Activated B cell treated with CpG ODN at 0.5 μM for 24 hours (primary cell): ENCODE data around the gene KIAA0040. TPM values are rescaled to one million over a fixed set of nuclear protein-coding genes. Genes with fewer than 3 reads are reported as not detected.

Experiments
- ATAC-seq: fragments of 200-7000 bp; cut with Tn5 transposase; one replicate; pipeline ENCODE4 v1.10.0; 2021; ENCODE audit warnings: low read depth, mild to moderate bottlenecking, moderate library complexity
- CTCF ChIA-PET: fragments of 350-600 bp; sonication (Branson Sonifier 250); formaldehyde crosslinking; loops from one replicate; lab custom pipeline; 2021; ENCODE audit warnings: antibody characterized with exemption; lab: Charles Lee
- POLR2A ChIA-PET: fragments of 350-600 bp; sonication (Branson Sonifier 250); formaldehyde crosslinking; loops from one replicate; lab custom pipeline; 2021; ENCODE audit warnings: antibody characterized with exemption; lab: Charles Lee
- DNase-seq: peaks from one replicate; pipeline ENCODE4 v3.0.0; 2022
- H3K27ac Mint-ChIP-seq: one replicate; pipeline ENCODE4 v1.8.0; 2020; ENCODE audit warnings: mixed read lengths
- H3K27me3 Mint-ChIP-seq: one replicate; pipeline ENCODE4 v1.8.0; 2021; ENCODE audit warnings: mixed read lengths
- H3K36me3 Mint-ChIP-seq: one replicate; pipeline ENCODE4 v1.8.0; 2021; ENCODE audit warnings: low read depth, mixed read lengths
- H3K4me1 Mint-ChIP-seq: one replicate; pipeline ENCODE4 v1.8.0; 2021; ENCODE audit warnings: mixed read lengths
- H3K4me3 Mint-ChIP-seq: one replicate; pipeline ENCODE4 v1.8.0; 2020; ENCODE audit warnings: mild to moderate bottlenecking, mixed read lengths
- H3K9me3 Mint-ChIP-seq: one replicate; pipeline ENCODE4 v1.8.0; 2020; ENCODE audit warnings: mixed read lengths
- CTCF ChIP-seq: fragments of 200-600 bp; IDR thresholded peaks from one replicate; pipeline ENCODE4 v1.8.0; 2022; ENCODE audit warnings: antibody characterized with exemption, mild to moderate bottlenecking
- intact Hi-C: fragments of 100-400 bp; cut with micrococcal nuclease; formaldehyde crosslinking; loops from one replicate; pipeline ENCODE4 v1.15.1; 2024
- total RNA-seq: library from RNA; stranded (reverse); gene quantifications from 2 replicates; pipeline ENCODE4 v1.2.3, GENCODE V29; 2022

KIAA0040 gene
- total RNA-seq, 1 donor from 2014 or later = 57.2 TPM

GRCh38 chr1:175195281-175195680 lies 2.7 kb upstream of the KIAA0040 start:
- Mint-ChIP-seq H3K9me3 (no peaks in the 10 kb centered on the region), H3K27me3 (no peaks in the 10 kb centered on the region), H3K36me3 (peaks cover 16% of the 10 kb centered on the region), H3K27ac (peak overlapping the region; percentile 81), H3K4me3 (peak overlapping the region; percentile 29), H3K4me1 (peaks cover 85% of the 10 kb centered on the region)
- CTCF ChIA-PET = interaction anchor here (1.1 to 4.0 kb wide), 4 partner anchors 9 to 124 kb away, joined by 3 to 18 read pairs (median 5); no protein-coding TSS in a partner anchor
- no peak for DNase-seq
- intact Hi-C loops = loop anchor here (1.0 kb wide), 1 partner anchor 9 kb away; no protein-coding TSS in a partner anchor
- POLR2A ChIA-PET = interaction anchor here (0.6 to 6.7 kb wide), 13 partner anchors 9 to 196 kb away, joined by 3 to 64 read pairs (median 6); partner anchors contain the start of genes CACYBP and MRPS14
- ATAC-seq = peak; percentile 28
- TF ChIP-seq CTCF = no peak

- intact Hi-C loops = loop anchor here (2.0 to 5.0 kb wide), 2 partner anchors 39 to 1014 kb away; partner anchors contain the start of gene COP1
- H3K27me3 Mint-ChIP-seq = no peaks in the 10 kb centered on the region
- H3K27ac Mint-ChIP-seq = peak overlapping the region; percentile 97
- no peaks in the 10 kb centered on the region for H3K9me3 Mint-ChIP-seq
- ATAC-seq (no peak), DNase-seq (no peak)
- H3K4me1 Mint-ChIP-seq = peaks cover 92% of the 10 kb centered on the region
- peak overlapping the region; percentile 99 for H3K4me3 Mint-ChIP-seq
- POLR2A ChIA-PET = interaction anchor here (0.7 to 6.7 kb wide), 8 partner anchors 10 to 1036 kb away, joined by 3 to 64 read pairs (median 6); no protein-coding TSS in a partner anchor
- no peak for TF ChIP-seq CTCF
- CTCF ChIA-PET = interaction anchor here (1.2 to 4.0 kb wide), 3 partner anchors 39 to 126 kb away, joined by 4 to 18 read pairs (median 5); no protein-coding TSS in a partner anchor
- peaks cover 27% of the 10 kb centered on the region for H3K36me3 Mint-ChIP-seq
These were observed 943 bp upstream of the KIAA0040 start for GRCh38 chr1:175193527-175193910.

- ATAC-seq = peak; percentile 20
- Mint-ChIP-seq H3K9me3 (no peaks in the 10 kb centered on the region), H3K27ac (peak overlapping the region; percentile 97), H3K36me3 (peaks cover 39% of the 10 kb centered on the region), H3K27me3 (no peaks in the 10 kb centered on the region), H3K4me3 (peak overlapping the region; percentile 99), H3K4me1 (peaks cover 92% of the 10 kb centered on the region)
- DNase-seq = no peak
- ChIA-PET POLR2A (interaction anchor here (1.1 to 6.7 kb wide), 9 partner anchors 9 to 82 kb away, joined by 3 to 64 read pairs (median 6); no protein-coding TSS in a partner anchor), CTCF (interaction anchor here (0.9 to 1.4 kb wide), 7 partner anchors 9 to 127 kb away, joined by 3 to 14 read pairs (median 5); no protein-coding TSS in a partner anchor)
- intact Hi-C loops = loop anchor here (1.0 to 5.0 kb wide), 3 partner anchors 17 to 1015 kb away; partner anchors contain the start of gene COP1
- TF ChIP-seq CTCF = no peak
These were observed 406 bp downstream of the KIAA0040 start for GRCh38 chr1:175192111-175192629.

GRCh38 chr1:175191659-175192058 lies 917 bp downstream of the KIAA0040 start:
- Mint-ChIP-seq H3K4me1 (peaks cover 92% of the 10 kb centered on the region), H3K9me3 (no peaks in the 10 kb centered on the region), H3K4me3 (peak overlapping the region; percentile 99), H3K36me3 (peaks cover 44% of the 10 kb centered on the region), H3K27me3 (no peaks in the 10 kb centered on the region), H3K27ac (peak overlapping the region; percentile 97)
- intact Hi-C loops = loop anchor here (1.0 to 5.0 kb wide), 3 partner anchors 18 to 1016 kb away; partner anchors contain the start of gene COP1
- POLR2A ChIA-PET = interaction anchor here (1.0 to 6.7 kb wide), 10 partner anchors 9 to 127 kb away, joined by 3 to 64 read pairs (median 6); no protein-coding TSS in a partner anchor
- TF ChIP-seq CTCF = no peak
- DNase-seq (no peak), ATAC-seq (peak; percentile 23)
- CTCF ChIA-PET = interaction anchor here (0.9 to 1.4 kb wide), 7 partner anchors 8 to 128 kb away, joined by 3 to 14 read pairs (median 5); no protein-coding TSS in a partner anchor
